KMS-11 (cell line): ENCODE measurements around the gene DLX6.

ENCODE experiments used
- H2AFZ ChIP-seq: fragments of 200-600 bp; sonication (generic); 2 replicates; pipeline ENCODE4 v1.6.1; 2016; ENCODE audit warnings: antibody characterized with exemption, mixed run types, low read depth
- H3K27ac ChIP-seq: fragments of 200-600 bp; sonication (generic); 2 replicates; pipeline ENCODE4 v1.6.1; 2016; ENCODE audit warnings: mild to moderate bottlenecking, mixed run types
- H3K27me3 ChIP-seq: fragments of 200-600 bp; sonication (generic); 2 replicates; pipeline ENCODE4 v1.6.1; 2017; ENCODE audit warnings: mild to moderate bottlenecking, low read depth, mixed run types, moderate library complexity; ENCODE audit not compliant: insufficient read depth
- H3K36me3 ChIP-seq: fragments of 200-600 bp; sonication (generic); 2 replicates; pipeline ENCODE4 v1.6.1; 2017; ENCODE audit warnings: mild to moderate bottlenecking, mixed run types; ENCODE audit not compliant: insufficient read depth
- H3K4me1 ChIP-seq: fragments of 200-600 bp; sonication (generic); 2 replicates; pipeline ENCODE4 v1.6.1; 2016; ENCODE audit warnings: mild to moderate bottlenecking, low read depth, mixed run types; ENCODE audit not compliant: poor library complexity, severe bottlenecking
- H3K4me2 ChIP-seq: fragments of 200-600 bp; sonication (generic); 2 replicates; pipeline ENCODE4 v1.7.0; 2016; ENCODE audit warnings: mild to moderate bottlenecking, mixed run types
- H3K4me3 ChIP-seq: fragments of 200-600 bp; sonication (generic); IDR thresholded peaks from 2 replicates; pipeline ENCODE4 v1.6.1; 2017; ENCODE audit warnings: low read depth, low read length, mixed read lengths; ENCODE audit not compliant: insufficient read depth
- H3K79me2 ChIP-seq: fragments of 200-600 bp; sonication (generic); 2 replicates; pipeline ENCODE4 v1.6.1; 2016; ENCODE audit warnings: low read depth, mixed run types; ENCODE audit not compliant: insufficient read depth
- H3K9ac ChIP-seq: fragments of 200-600 bp; sonication (generic); 2 replicates; pipeline ENCODE4 v1.6.1; 2016; ENCODE audit warnings: mild to moderate bottlenecking, mixed run types
- H4K20me1 ChIP-seq: fragments of 200-600 bp; sonication (generic); 2 replicates; pipeline ENCODE4 v1.6.1; 2016; ENCODE audit warnings: mild to moderate bottlenecking, mixed run types; ENCODE audit not compliant: insufficient read depth
- CTCF ChIP-seq: fragments of 200-600 bp; sonication (generic); conservative IDR thresholded peaks from 2 replicates; pipeline ENCODE4 v1.6.1; 2017; ENCODE audit warnings: low read depth, mild to moderate bottlenecking, antibody characterized with exemption, low read length, moderate library complexity, mixed read lengths

Gene DLX6

DNA sequence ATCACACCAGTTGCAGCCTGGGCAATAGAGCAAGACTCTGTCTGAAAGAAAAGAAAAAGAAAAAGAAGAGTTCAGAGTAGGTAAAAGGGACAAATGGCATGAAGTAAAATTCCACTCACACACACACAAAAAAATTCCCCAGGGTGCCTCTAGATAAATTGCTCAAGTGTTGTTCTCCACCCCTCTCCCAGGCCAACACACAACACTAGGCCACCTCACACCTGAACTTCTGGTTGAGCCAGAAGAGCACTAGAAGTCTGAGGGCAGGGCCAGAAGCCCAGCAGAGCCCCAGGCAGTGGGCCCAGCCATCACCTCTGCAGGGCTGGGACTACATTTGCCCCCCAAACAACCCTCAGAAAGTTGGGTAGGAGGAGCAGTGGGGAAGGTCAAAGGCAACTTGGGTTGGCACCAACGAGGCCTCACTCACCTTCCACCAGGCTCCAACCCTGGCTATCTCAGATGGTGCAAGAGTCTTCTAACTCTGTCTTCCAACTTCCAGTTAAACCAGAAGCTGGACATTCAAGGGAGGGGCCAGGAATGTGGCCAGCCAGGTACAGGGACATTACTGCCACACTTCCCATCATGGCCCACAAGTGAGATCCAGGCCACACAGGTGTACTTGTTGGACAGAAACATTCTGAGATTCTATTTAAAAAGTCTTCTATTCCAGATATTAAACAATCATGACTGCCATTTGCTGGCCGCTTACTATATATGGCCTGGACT, 25.6 kb upstream of the DLX6 start:
- H3K4me2 ChIP-seq, result no peak overlapping the region
- TF ChIP-seq CTCF, result no peak
- no peaks in the 10 kb centered on the region for H3K79me2 ChIP-seq
- H3K27ac ChIP-seq, result no peak overlapping the region
- no peaks in the 10 kb centered on the region for H3K4me1 ChIP-seq
- H4K20me1 ChIP-seq, result no peaks in the 10 kb centered on the region
- no peak overlapping the region for H3K4me3 ChIP-seq
- H3K27me3 ChIP-seq, result no peaks in the 10 kb centered on the region
- no peak overlapping the region for H2AFZ ChIP-seq
- H3K9ac ChIP-seq, result no peak overlapping the region
- no peaks in the 10 kb centered on the region for H3K36me3 ChIP-seq

GRCh38 chr7:96982586-96982985, 22.8 kb upstream of the DLX6 start:
- Histone ChIP-seq H3K4me1 (no peaks in the 10 kb centered on the region), H2AFZ (no peak overlapping the region), H3K27ac (no peak overlapping the region), H4K20me1 (no peaks in the 10 kb centered on the region), H3K79me2 (no peaks in the 10 kb centered on the region), H3K4me2 (no peak overlapping the region), H3K27me3 (no peaks in the 10 kb centered on the region), H3K9ac (no peak overlapping the region), H3K36me3 (no peaks in the 10 kb centered on the region), H3K4me3 (no peak overlapping the region)
- TF ChIP-seq CTCF, result no peak

GRCh38 chr7:96985992-96986391, 19.4 kb upstream of the DLX6 start:
- no peak for TF ChIP-seq CTCF
- no peaks in the 10 kb centered on the region for H4K20me1 ChIP-seq
- no peaks in the 10 kb centered on the region for H3K4me1 ChIP-seq
- H3K36me3 ChIP-seq, result no peaks in the 10 kb centered on the region
- no peak overlapping the region for H3K9ac ChIP-seq
- no peak overlapping the region for H3K4me3 ChIP-seq
- no peaks in the 10 kb centered on the region for H3K27me3 ChIP-seq
- H3K4me2 ChIP-seq, result no peak overlapping the region
- no peaks in the 10 kb centered on the region for H3K79me2 ChIP-seq
- H2AFZ ChIP-seq, result no peak overlapping the region
- H3K27ac ChIP-seq, result no peak overlapping the region

DNA sequence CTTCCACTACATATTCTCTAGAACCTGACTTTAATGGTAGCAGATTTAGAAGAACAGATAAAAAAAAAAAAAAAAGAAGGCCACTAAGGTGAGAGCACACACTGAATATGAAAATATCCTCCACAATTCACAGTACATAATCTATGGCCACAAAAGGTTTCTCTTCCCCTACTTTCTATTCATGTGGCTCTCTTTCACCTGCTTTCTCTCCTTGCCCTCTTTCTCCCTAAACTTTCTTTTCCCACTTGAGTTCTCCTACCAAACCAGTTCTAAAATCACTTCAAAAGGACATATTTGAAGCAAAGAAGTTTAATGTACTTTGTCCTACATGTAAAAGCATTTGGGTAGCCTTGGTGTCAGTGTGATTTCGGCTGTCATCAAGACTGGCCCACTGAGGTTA, 18.5 kb upstream of the DLX6 start:
- no peaks in the 10 kb centered on the region for H3K79me2 ChIP-seq
- H3K9ac ChIP-seq, result no peak overlapping the region
- H3K4me2 ChIP-seq, result no peak overlapping the region
- H2AFZ ChIP-seq, result no peak overlapping the region
- H3K4me3 ChIP-seq, result no peak overlapping the region
- H3K4me1 ChIP-seq, result no peaks in the 10 kb centered on the region
- H4K20me1 ChIP-seq, result no peaks in the 10 kb centered on the region
- TF ChIP-seq CTCF, result no peak
- no peaks in the 10 kb centered on the region for H3K27me3 ChIP-seq
- no peaks in the 10 kb centered on the region for H3K36me3 ChIP-seq
- no peak overlapping the region for H3K27ac ChIP-seq
